NOMO-1 (cell line): ENCODE results near the gene ARID1B.
"Not testable (repeated sequence)": the region's sequence is repeated elsewhere in the genome, so short reads cannot be mapped to it uniquely, and the experiment has no call there.

Source experiments
- DNase-seq, 2 experiments: peaks; one replicate each; lab custom pipeline; 2025; ENCODE audit not compliant: unreplicated experiment in 2 of 2; lab: John Stamatoyannopoulos, UW

The ARID1B gene

GRCh38 chr6:156980515-156980914 is 203.3 kb downstream of the ARID1B start:
- no peak for DNase-seq

GRCh38 chr6:156980948-156981347 is 203.8 kb downstream of the ARID1B start:
- DNase-seq: no peak

- DNase-seq: no peak
These were observed 205.0 kb downstream of the ARID1B start for GRCh38 chr6:156982168-156982567.

DNA sequence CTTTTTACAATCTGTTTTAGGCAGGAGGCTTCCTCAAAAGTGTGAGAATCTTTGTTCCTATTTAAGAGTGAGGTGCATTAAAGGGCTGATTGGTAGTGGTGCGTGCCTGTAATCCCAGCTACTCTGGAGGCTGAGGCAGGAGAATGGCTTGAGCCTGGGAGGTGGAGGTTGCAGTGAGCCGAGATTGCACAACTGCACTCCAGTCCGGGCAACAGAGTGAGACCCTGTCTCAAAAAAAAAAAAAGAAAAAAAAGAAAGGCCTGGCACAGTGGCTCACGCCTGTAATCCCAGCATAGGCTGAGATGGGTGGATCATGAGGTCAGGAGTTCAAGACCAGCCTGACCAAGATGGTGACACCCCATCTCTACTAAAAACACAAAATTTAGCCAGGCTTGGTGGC is 205.7 kb downstream of the ARID1B start:
- not testable (repeated sequence) for DNase-seq

- DNase-seq: no peak
These were observed 207.1 kb downstream of the ARID1B start for GRCh38 chr6:156984178-156984738.

GRCh38 chr6:156985309-156985708 is 208.1 kb downstream of the ARID1B start:
- no peak for DNase-seq

DNA sequence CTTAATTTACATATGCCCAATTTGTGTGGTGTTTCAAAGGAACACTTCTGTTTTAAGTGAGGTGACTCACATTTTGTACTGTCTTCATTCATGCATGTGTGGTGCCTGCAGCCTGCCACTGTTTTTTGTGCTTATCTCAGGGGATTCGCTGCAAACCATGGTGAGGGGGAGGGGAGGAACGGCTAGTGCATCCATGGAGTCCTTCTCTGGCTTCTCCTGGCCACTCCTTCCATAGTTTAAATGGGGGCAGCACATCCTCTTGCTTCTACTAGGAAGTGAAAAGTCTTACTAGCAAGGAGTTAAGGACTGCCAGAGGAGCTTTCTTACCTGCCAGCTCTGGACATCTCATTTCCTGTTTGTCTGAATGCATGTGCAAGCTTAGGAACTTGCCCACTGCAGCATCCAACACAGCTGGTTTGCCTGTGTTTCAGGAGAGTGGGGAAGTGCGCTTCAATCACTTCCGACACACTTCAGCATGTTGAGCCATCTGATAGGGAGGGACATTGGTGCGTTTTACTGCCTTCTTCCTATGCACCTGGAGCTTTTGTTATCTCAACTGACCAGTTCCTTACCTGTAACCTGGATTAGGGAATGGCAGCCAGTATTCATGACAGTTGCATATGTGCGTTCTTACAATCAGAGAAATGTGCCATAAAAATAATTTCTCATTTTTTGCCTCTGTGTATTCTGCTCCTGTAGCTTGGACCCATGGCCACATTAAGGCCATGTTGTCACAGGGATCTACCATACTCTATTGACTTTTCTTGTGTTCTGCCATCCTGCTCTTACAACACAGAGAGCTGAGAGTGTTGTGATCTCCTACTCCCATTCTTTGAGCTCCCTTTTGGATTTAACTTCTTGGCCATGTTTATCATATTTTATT is 211.3 kb downstream of the ARID1B start:
- no peak for DNase-seq

DNA sequence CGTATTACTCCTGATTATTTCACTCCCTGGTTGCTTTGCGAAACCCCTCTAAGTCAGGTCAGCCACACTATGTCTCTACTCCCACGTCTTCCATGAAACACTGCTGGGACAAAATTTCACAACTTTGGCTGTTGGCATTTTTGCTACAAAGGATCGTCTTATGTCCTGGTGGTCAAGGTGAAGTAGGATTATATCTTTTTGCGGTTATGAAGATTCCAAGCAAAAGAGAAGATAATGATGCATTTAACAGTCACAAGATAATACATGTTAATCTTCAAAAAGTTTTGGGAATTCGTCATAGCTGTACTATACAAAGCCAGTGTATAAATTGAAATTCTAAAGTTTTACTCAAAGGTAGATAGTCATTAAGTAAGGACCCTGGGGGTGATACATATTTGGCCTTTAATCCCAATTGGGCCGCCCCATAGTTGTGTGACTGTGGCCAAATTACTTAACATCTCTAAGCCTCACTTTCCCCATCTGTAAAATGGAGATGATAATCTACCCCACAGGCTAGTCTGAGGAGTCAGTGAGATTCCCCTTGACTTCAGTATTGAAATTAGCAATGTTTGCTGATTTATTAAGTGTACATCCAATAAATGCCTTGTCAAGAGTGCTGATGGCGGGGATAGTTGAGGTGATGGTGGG is 212.1 kb downstream of the ARID1B start:
- no peak for DNase-seq

DNA sequence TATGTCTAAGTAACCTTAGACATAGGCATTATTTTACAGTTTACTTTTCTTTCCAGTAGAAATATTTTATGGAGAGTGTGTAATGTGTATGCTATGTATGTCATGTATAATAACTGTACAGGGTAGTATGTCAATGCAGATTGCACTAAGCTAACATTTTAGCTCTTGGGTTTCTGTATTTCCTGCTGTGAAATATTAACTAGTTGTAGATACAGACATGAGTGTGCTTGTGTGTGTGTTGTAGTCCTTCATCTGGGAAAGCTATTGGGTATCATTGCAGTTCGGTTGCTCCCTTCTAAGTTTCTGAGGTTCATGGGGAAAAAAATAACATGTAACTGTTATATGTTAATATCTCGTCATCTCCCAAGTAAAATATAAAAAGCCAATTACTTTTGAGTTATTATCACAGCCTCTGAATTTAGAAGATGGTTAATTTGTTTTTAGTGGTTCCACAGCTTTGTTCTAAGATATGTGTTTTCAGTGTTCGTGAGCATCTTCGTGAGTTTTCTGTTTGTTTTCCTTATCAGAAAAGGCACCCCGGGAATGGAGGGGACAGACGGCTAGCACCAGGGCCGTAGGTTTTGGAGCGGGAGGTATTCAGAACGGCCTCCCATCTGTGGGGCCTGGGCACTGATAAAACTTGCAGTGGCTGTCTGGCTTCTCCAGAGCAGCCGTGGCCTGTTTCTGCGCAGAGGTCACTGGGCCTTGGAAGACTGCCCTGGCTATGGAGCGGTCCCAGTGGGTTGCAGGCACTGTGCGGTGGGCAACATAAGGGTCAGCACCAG is 215.0 kb downstream of the ARID1B start:
- no peak for DNase-seq

DNA sequence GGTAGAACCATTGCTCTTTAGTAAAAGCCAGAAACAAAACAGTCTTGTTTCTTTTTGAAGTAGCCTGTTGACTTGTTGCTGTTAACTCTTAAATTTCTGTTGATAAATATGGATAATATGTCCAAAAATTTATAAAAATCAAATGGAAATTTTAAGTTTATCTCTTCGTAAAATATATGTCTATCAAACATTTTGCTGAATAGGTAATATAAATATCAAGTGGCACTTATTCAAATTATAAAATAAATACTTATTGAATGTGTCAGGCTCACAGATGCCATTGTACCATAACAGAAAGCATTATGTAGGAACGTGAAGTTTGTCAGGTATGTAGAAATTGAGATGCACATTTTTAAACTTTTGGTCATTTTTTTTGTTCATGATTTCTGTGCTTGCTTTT is 216.5 kb downstream of the ARID1B start:
- DNase-seq: no peak

GRCh38 chr6:156994215-156995076 is 217.3 kb downstream of the ARID1B start:
- DNase-seq: peak in 1 of 2 experiments; percentile 26

- DNase-seq: no peak
These were observed 218.3 kb downstream of the ARID1B start for GRCh38 chr6:156995502-156995901.

GRCh38 chr6:156996265-156996664 is 219.1 kb downstream of the ARID1B start:
- DNase-seq: no peak

DNA sequence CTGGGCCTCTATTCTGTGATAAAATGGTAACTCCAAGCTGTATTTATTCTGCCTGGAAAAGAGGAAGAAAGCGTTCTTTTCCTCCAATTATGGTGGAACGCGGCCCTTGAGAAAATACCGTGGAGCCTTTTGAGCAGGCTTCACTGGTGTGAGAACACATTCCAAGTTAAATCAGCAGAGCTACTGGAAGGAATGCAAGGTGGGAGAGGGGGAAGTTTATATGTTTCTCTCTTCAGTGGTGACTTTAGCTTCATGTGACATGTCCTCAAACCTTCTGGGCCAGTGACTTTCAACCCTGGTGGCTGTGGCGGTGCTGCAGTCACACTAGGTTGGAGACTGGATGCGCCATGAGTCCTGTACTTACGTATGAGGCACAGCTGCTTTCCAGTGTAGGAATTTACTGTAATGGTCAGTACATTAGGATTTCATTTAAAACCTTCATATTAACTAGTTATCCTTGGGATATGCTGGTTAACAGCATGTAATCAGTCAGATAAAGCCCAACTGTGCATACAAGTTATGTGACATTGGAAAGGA is 221.7 kb downstream of the ARID1B start:
- no peak for DNase-seq

DNA sequence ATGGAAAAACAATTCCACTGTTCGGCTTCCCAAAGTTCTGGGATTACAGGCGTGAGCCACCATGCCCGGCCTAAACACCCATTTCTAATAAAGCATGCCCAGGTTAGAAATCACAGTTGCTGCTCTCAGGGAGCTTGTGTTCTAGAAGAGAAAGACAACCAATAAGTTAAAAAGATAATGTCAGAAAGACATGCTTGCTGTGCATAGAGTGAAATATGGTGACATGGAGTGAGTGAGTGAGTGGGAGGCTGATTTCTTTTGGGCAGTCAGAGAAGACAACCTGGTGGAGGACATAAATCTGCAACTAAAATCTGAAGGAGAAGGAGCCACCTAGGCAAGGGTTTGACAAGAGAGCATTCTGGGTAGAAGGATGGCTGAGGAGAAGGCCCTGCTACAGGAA is 222.6 kb downstream of the ARID1B start:
- no peak for DNase-seq

DNA sequence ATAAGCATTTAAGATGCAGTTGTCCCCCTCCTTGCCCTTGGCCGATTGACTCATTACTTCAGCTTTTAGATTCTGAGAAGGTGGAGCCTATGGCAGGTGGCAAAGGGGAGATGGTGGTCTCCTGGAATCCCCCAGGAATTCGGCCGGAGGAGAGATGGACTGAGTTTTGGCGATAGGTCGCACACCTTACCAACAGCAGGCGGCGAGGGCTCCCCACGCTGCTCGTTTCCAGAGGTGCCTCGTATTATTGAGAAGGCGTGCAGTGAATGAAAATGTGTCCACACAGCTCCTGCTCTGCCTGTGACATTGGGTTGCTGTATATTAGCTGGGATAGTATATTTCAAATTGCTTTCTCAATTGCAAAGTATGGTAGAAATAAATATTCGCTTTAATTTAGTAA is 224.5 kb downstream of the ARID1B start:
- no peak for DNase-seq

DNA sequence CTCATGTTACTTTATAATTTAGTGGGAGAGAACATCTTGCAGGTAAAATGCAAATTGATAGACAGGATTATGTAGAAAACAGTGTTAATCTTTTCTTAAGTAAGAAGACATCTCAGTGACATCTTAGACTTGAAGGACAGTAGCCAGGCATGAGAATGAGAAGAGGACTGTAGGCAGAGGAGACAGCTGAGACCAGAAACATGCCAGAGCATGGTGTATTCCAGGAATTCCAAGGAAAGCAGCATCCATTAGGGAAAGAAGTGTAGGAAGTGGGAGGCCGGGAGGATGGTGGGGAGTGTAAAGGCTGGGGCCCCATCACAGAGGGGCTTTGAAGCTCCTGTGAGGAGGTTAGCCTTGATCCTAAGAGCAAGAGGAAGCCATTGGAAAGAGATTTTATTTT is 225.6 kb downstream of the ARID1B start:
- no peak for DNase-seq

DNA sequence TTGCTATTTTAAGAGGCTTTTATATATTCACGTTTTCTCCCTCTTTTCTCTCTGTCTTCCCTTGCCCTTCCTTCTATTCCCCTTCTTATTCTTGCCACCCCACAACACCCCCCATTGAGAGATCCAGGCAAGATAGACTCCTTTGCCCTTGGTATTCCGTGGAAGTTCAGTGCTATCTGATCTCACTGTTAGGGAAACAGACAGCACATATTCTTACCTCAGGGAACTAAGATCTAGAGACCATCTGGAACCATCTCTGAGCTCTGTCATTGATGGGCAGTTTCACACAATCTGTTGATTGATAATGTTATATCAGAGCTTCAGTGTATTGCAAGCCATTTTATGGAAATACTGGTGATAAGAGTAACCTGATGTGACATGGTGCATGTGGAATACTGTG is 228.8 kb downstream of the ARID1B start:
- DNase-seq: no peak

- no peak for DNase-seq
These were observed 231.4 kb downstream of the ARID1B start for GRCh38 chr6:157008568-157008967.

DNA sequence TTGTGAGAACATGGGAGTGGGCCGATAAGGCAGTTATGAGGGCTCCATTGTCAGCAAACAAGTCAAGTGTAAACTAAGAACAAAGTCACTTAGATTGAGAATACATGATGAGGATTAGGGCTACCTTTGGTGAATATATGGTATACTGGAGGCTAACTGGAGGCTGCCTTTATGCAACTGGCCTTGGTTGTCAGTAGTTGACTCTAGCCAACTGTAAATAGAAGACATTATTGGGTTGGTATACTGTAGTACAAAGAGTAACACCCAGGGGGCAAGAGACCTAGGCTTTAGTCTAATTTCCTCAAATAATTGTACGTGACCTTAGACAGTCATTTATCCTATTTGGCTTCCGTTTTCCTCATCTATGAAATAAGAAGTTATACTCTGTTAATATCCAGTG is 235.2 kb downstream of the ARID1B start:
- DNase-seq: no peak
